HCT116 (cell line): ENCODE data around the gene STYXL2. TPM values are rescaled to one million over a fixed set of nuclear protein-coding genes. Genes with fewer than 3 reads are reported as not detected.

Experiments
- ATAC-seq: fragments of 200-7000 bp; cut with Tn5 transposase; 2 replicates; pipeline ENCODE4 v1.9.1; 2020; ENCODE audit warnings: mild to moderate bottlenecking, moderate library complexity
- BruUV-seq: library from RNA; stranded (reverse); fragments of 400-500 nt; replicated peaks from 2 replicates; lab custom pipeline; 2021; lab: Mats Ljungman, UMichigan
- CTCF ChIA-PET: fragments of 300-600 bp; sonication (Branson Sonifier 250); formaldehyde crosslinking; loops from one replicate; lab custom pipeline; 2021; ENCODE audit warnings: antibody characterized with exemption; lab: Charles Lee
- POLR2A ChIA-PET: fragments of 300-600, 350-600 bp; sonication (Branson Sonifier 250); formaldehyde crosslinking; loops from one replicate; lab custom pipeline; 2021; ENCODE audit warnings: antibody characterized with exemption; lab: Charles Lee
- RAD21 ChIA-PET, 2 experiments: fragments of 300-600 bp; sonication (Branson Sonifier 250); formaldehyde crosslinking; loops; one replicate each; lab custom pipeline; 2023; ENCODE audit warnings: low total read pairs in 2 of 2; ENCODE audit not compliant: uncharacterized antibody in 2 of 2, unreplicated experiment in 2 of 2, low non-redundant PET in 1 of 2; lab: Charles Lee
- DNase-seq: peaks from one replicate; pipeline ENCODE4 v3.0.0-alpha.2; 2010; ENCODE audit warnings: low read depth, low spot score
- H2AFZ ChIP-seq: fragments of 200-600 bp; shearing (Covaris generic), sonication (generic); 2 replicates; pipeline ENCODE4 v1.6.1; 2017; ENCODE audit warnings: low read depth, mixed run types, mixed read lengths, antibody characterized with exemption, low read length; ENCODE audit not compliant: poor library complexity, severe bottlenecking
- H3K27ac ChIP-seq: 2 replicates; pipeline ENCODE4 v1.5.1; 2012; ENCODE audit warnings: low read depth, low read length
- H3K27me3 ChIP-seq: fragments of 200-600 bp; sonication (generic); 2 replicates; pipeline ENCODE4 v1.6.1; 2016; ENCODE audit warnings: mixed run types, low read length, mixed read lengths; ENCODE audit not compliant: insufficient read depth
- H3K36me3 ChIP-seq, 2 experiments: fragments of 200-500 bp in 1 of 2; fragments of 200-600 bp in 1 of 2; sonication (Bioruptor generic) in 1 of 2; sonication (generic) in 1 of 2; 2 replicates each; pipeline versions ENCODE4 v1.5.1 to v1.6.1; 2014 to 2016; ENCODE audit warnings: low read length in 2 of 2, inconsistent platforms in 1 of 2, mixed read lengths in 1 of 2, mixed run types in 1 of 2; ENCODE audit not compliant: insufficient read depth in 2 of 2, control insufficient read depth in 1 of 2
- H3K4me1 ChIP-seq, 2 experiments: fragments of 200-600 bp in 1 of 2; sonication (generic) in 1 of 2; 2 replicates each; pipeline versions ENCODE4 v1.5.1 to v1.6.1; 2012 to 2017; ENCODE audit warnings: low read length in 2 of 2, inconsistent platforms in 1 of 2, mild to moderate bottlenecking in 1 of 2, mixed read lengths in 1 of 2, mixed run types in 1 of 2, moderate library complexity in 1 of 2; ENCODE audit not compliant: insufficient read depth in 2 of 2, control insufficient read depth in 1 of 2
- H3K4me2 ChIP-seq: fragments of 200-600 bp; sonication (generic); 2 replicates; pipeline ENCODE4 v1.6.1; 2017; ENCODE audit warnings: mixed run types, low read length, mixed read lengths
- H3K4me3 ChIP-seq, 2 experiments: fragments of 200-600 bp in 1 of 2; sonication (generic) in 1 of 2; replicated peaks in 1 of 2; 2 replicates each; pipeline ENCODE4 v1.5.1; 2011 to 2016; ENCODE audit warnings: low read length in 2 of 2, control low read depth in 1 of 2, low read depth in 1 of 2, mild to moderate bottlenecking in 1 of 2, mixed read lengths in 1 of 2, mixed run types in 1 of 2
- H3K79me2 ChIP-seq: fragments of 200-600 bp; sonication (generic); 2 replicates; pipeline ENCODE4 v1.6.1; 2017; ENCODE audit warnings: mild to moderate bottlenecking, mixed run types, low read length, moderate library complexity, mixed read lengths; ENCODE audit not compliant: insufficient read depth
- H3K9ac ChIP-seq: fragments of 200-600 bp; sonication (generic); 2 replicates; pipeline ENCODE4 v1.6.1; 2016; ENCODE audit warnings: low read length, mixed read lengths
- H3K9me2 ChIP-seq: fragments of 200-600 bp; sonication (generic), shearing (Covaris generic); 2 replicates; pipeline ENCODE4 v1.6.1; 2017; ENCODE audit warnings: mixed run types, mild to moderate bottlenecking, moderate library complexity; ENCODE audit not compliant: insufficient read depth
- H3K9me3 ChIP-seq, 2 experiments: fragments of 200-500 bp in 1 of 2; fragments of 200-600 bp in 1 of 2; sonication (Bioruptor generic) in 1 of 2; sonication (generic) in 1 of 2; 2 replicates each; pipeline ENCODE4 v1.6.1; 2014 to 2017; ENCODE audit warnings: low read length in 2 of 2, mixed read lengths in 2 of 2, inconsistent platforms in 1 of 2, low read depth in 1 of 2, mild to moderate bottlenecking in 1 of 2, mixed run types in 1 of 2, moderate library complexity in 1 of 2; ENCODE audit not compliant: control insufficient read depth in 1 of 2, insufficient read depth in 1 of 2
- H4K20me1 ChIP-seq: fragments of 200-600 bp; sonication (generic), shearing (Covaris generic); 2 replicates; pipeline ENCODE4 v1.6.1; 2017; ENCODE audit warnings: mixed run types, mild to moderate bottlenecking, moderate library complexity; ENCODE audit not compliant: insufficient read depth
- EZH2 ChIP-seq: fragments of 200-600 bp; sonication (generic); IDR thresholded peaks from 2 replicates; pipeline ENCODE4 v1.6.1; 2017; ENCODE audit warnings: antibody characterized with exemption, mixed run types
- EZH2phosphoT487 ChIP-seq: fragments of 200-600 bp; IDR thresholded peaks from 2 replicates; pipeline ENCODE4 v1.6.1; 2018; ENCODE audit warnings: antibody characterized with exemption, borderline replicate concordance
- POLR2A ChIP-seq: IDR thresholded peaks from 2 replicates; pipeline ENCODE4 v1.7.0; 2011; ENCODE audit warnings: borderline replicate concordance; ENCODE audit not compliant: insufficient read depth, insufficient read length; ENCODE audit errors: extremely low read depth
- RAD21 ChIP-seq: IDR thresholded peaks from 2 replicates; pipeline ENCODE4 v1.6.1; 2012; ENCODE audit warnings: low read depth, mild to moderate bottlenecking
- intact Hi-C: fragments of 100-400 bp; cut with micrococcal nuclease; formaldehyde crosslinking; loops from 2 replicates; pipeline ENCODE4 v1.10.0; 2022
- total RNA-seq: library from RNA; stranded (reverse); gene quantifications from one replicate; pipeline ENCODE4 v1.2.1, GENCODE V29; 2021; ENCODE audit not compliant: unreplicated experiment
- TF ChIP-seq, protein P1 (sequence below), 3 experiments: fragments of 200-600 bp in 1 of 3; sonication (generic) in 1 of 3; IDR thresholded peaks in 2 of 3; conservative IDR thresholded peaks in 1 of 3; 2 replicates each; pipeline ENCODE4 v1.5.1; 2012 to 2017; ENCODE audit warnings: low read depth in 2 of 3, low read length in 2 of 3, antibody characterized with exemption in 1 of 3, borderline replicate concordance in 1 of 3, control low read depth in 1 of 3, mild to moderate bottlenecking in 1 of 3, mixed read lengths in 1 of 3, mixed run types in 1 of 3, moderate library complexity in 1 of 3; ENCODE audit not compliant: insufficient read depth in 1 of 3
- TF ChIP-seq, protein P2 (sequence below): IDR thresholded peaks from 2 replicates; pipeline ENCODE4 v1.6.1; 2012; ENCODE audit warnings: low read depth

The STYXL2 gene
- total RNA-seq, 1 experiment from 2014 or later, result not detected

DNA sequence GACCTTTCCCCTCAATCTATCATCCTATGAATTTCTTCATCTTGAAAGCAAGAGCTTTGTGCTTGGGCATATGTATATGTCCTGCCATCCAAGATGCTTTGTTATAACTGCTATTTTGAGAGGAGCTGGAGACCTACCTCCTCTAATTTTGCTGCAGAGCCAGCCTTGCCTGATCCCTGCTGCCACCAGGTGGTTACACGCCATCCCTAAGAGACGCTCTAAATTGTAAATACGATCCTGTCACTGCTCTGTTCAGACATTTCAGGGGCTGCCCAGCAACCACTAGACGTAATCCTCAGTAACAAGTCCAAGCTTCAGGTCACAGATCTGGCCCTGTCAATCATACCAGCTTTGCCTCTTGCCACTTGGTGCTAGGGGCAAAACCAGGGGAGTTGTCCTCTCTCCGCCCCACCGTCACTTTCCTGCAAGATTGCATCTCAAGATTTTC, 36.6 kb upstream of the STYXL2 start:
- TF ChIP-seq RAD21 (peak; percentile 92), EZH2phosphoT487 (no peak), POLR2A (no peak), EZH2 (no peak)
- TF ChIP-seq, protein P1, sequence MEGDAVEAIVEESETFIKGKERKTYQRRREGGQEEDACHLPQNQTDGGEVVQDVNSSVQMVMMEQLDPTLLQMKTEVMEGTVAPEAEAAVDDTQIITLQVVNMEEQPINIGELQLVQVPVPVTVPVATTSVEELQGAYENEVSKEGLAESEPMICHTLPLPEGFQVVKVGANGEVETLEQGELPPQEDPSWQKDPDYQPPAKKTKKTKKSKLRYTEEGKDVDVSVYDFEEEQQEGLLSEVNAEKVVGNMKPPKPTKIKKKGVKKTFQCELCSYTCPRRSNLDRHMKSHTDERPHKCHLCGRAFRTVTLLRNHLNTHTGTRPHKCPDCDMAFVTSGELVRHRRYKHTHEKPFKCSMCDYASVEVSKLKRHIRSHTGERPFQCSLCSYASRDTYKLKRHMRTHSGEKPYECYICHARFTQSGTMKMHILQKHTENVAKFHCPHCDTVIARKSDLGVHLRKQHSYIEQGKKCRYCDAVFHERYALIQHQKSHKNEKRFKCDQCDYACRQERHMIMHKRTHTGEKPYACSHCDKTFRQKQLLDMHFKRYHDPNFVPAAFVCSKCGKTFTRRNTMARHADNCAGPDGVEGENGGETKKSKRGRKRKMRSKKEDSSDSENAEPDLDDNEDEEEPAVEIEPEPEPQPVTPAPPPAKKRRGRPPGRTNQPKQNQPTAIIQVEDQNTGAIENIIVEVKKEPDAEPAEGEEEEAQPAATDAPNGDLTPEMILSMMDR (IDR thresholded peaks at IDR 0.05 in 2 of 3, conservative IDR thresholded peaks at IDR 0.05 in 1 of 3; ENCODE audit: borderline replicate concordance in 1 of 3, insufficient read depth in 1 of 3, low read depth in 2 of 3, low read length in 2 of 3), result peak; percentile 61 to 76 (median 66); a peak in 5 of 6 replicates
- TF ChIP-seq, protein P2, sequence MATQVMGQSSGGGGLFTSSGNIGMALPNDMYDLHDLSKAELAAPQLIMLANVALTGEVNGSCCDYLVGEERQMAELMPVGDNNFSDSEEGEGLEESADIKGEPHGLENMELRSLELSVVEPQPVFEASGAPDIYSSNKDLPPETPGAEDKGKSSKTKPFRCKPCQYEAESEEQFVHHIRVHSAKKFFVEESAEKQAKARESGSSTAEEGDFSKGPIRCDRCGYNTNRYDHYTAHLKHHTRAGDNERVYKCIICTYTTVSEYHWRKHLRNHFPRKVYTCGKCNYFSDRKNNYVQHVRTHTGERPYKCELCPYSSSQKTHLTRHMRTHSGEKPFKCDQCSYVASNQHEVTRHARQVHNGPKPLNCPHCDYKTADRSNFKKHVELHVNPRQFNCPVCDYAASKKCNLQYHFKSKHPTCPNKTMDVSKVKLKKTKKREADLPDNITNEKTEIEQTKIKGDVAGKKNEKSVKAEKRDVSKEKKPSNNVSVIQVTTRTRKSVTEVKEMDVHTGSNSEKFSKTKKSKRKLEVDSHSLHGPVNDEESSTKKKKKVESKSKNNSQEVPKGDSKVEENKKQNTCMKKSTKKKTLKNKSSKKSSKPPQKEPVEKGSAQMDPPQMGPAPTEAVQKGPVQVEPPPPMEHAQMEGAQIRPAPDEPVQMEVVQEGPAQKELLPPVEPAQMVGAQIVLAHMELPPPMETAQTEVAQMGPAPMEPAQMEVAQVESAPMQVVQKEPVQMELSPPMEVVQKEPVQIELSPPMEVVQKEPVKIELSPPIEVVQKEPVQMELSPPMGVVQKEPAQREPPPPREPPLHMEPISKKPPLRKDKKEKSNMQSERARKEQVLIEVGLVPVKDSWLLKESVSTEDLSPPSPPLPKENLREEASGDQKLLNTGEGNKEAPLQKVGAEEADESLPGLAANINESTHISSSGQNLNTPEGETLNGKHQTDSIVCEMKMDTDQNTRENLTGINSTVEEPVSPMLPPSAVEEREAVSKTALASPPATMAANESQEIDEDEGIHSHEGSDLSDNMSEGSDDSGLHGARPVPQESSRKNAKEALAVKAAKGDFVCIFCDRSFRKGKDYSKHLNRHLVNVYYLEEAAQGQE, result no peak
- Histone ChIP-seq H3K27ac (no peak overlapping the region), H3K9me2 (no peaks in the 10 kb centered on the region), H3K36me3 (no peaks in the 10 kb centered on the region), H3K4me3 (no peak overlapping the region), H3K9me3 (no peaks in the 10 kb centered on the region), H2AFZ (peak overlapping the region; percentile 72), H3K4me1 (peaks cover 3 to 22% of the 10 kb centered on the region in 2 experiments; a peak in 3 of 4 replicates), H3K9ac (no peak overlapping the region), H3K79me2 (no peaks in the 10 kb centered on the region), H3K4me2 (peak overlapping the region; percentile 24), H4K20me1 (no peaks in the 10 kb centered on the region), H3K27me3 (no peaks in the 10 kb centered on the region)
- intact Hi-C loops, result loop anchor here (5.0 kb wide), 2 partner anchors 580 to 1130 kb away; no protein-coding TSS in a partner anchor
- ATAC-seq, result peak; percentile 80
- peak; percentile 56 for DNase-seq
- POLR2A ChIA-PET, result interaction anchor here (1.1 to 1.8 kb wide), 3 partner anchors 146 to 149 kb away, joined by 3 to 7 read pairs (median 6); no protein-coding TSS in a partner anchor
- BruUV-seq, result no TSS peak
- RAD21 ChIA-PET, result interaction anchor here (1.2 to 4.5 kb wide), 2 partner anchors 147 kb away, joined by 18 to 69 read pairs; no protein-coding TSS in a partner anchor
- CTCF ChIA-PET, result interaction anchor here (0.6 to 8.4 kb wide), 9 partner anchors 142 to 1664 kb away, joined by 3 to 324 read pairs (median 4); no protein-coding TSS in a partner anchor
